Measurements from ENCODE around the gene HEBP2.

HEBP2 gene

GRCh38 chr6:138428944-138429598, 25.0 kb downstream of the HEBP2 start:
- H3K9ac ChIP-seq (ENCODE audit: low read depth, low read length) = no peak overlapping the region
- TF ChIP-seq EZH2 (IDR thresholded peaks at IDR 0.05; ENCODE audit: borderline replicate concordance, low read depth, low read length, severe bottlenecking) (no peak), CTCF (IDR thresholded peaks at IDR 0.05; ENCODE audit: borderline replicate concordance, extremely low read depth, low read length, poor library complexity, severe bottlenecking) (peak; percentile 69)
- H3K27ac ChIP-seq (ENCODE audit: low read length) = no peak overlapping the region
- no peak overlapping the region for H2AFZ ChIP-seq (ENCODE audit: low read depth, low read length)
- peak; percentile 54; the same call in 1 of the 3 replicates for ATAC-seq (ENCODE audit: insufficient read depth, low read depth)
- no peak overlapping the region for H3K4me2 ChIP-seq (ENCODE audit: insufficient read depth, low read length)
- H3K9me3 ChIP-seq (ENCODE audit: insufficient read depth, low read length, severe bottlenecking) = no peaks in the 10 kb centered on the region
- DNase-seq = no peak
- H3K36me3 ChIP-seq (ENCODE audit: insufficient read depth, low read length) = no peaks in the 10 kb centered on the region
- no peaks in the 10 kb centered on the region for H4K20me1 ChIP-seq (ENCODE audit: insufficient read depth, low read length)
- H3K4me3 ChIP-seq (ENCODE audit: low read depth in 1 of 2, low read length in 2 of 2) = no peak overlapping the region
- H3K79me2 ChIP-seq (ENCODE audit: insufficient read depth, low read length) = no peaks in the 10 kb centered on the region
- no peaks in the 10 kb centered on the region for H3K27me3 ChIP-seq (ENCODE audit: insufficient read depth, low read length, poor library complexity)
- no peaks in the 10 kb centered on the region for H3K4me1 ChIP-seq (ENCODE audit: insufficient read depth, low read length)

GRCh38 chr6:138429761-138430160, 25.7 kb downstream of the HEBP2 start:
- no peaks in the 10 kb centered on the region for H3K36me3 ChIP-seq (ENCODE audit: insufficient read depth, low read length)
- H3K27me3 ChIP-seq (ENCODE audit: insufficient read depth, low read length, poor library complexity) = peaks cover 2% of the 10 kb centered on the region
- H2AFZ ChIP-seq (ENCODE audit: low read depth, low read length) = no peak overlapping the region
- DNase-seq = no peak
- no peaks in the 10 kb centered on the region for H4K20me1 ChIP-seq (ENCODE audit: insufficient read depth, low read length)
- H3K79me2 ChIP-seq (ENCODE audit: insufficient read depth, low read length) = no peaks in the 10 kb centered on the region
- no peaks in the 10 kb centered on the region for H3K4me1 ChIP-seq (ENCODE audit: insufficient read depth, low read length)
- TF ChIP-seq EZH2 (IDR thresholded peaks at IDR 0.05; ENCODE audit: borderline replicate concordance, low read depth, low read length, severe bottlenecking) (no peak), CTCF (IDR thresholded peaks at IDR 0.05; ENCODE audit: borderline replicate concordance, extremely low read depth, low read length, poor library complexity, severe bottlenecking) (no peak)
- no peak overlapping the region for H3K4me3 ChIP-seq (ENCODE audit: low read depth in 1 of 2, low read length in 2 of 2)
- no peak overlapping the region for H3K4me2 ChIP-seq (ENCODE audit: insufficient read depth, low read length)
- H3K27ac ChIP-seq (ENCODE audit: low read length) = no peak overlapping the region
- H3K9ac ChIP-seq (ENCODE audit: low read depth, low read length) = no peak overlapping the region
- no peak for ATAC-seq (ENCODE audit: insufficient read depth, low read depth)
- H3K9me3 ChIP-seq (ENCODE audit: insufficient read depth, low read length, severe bottlenecking) = no peaks in the 10 kb centered on the region

- Histone ChIP-seq H3K79me2 (ENCODE audit: insufficient read depth, low read length) (no peaks in the 10 kb centered on the region), H3K4me2 (ENCODE audit: insufficient read depth, low read length) (no peak overlapping the region), H3K9me3 (ENCODE audit: insufficient read depth, low read length, severe bottlenecking) (no peaks in the 10 kb centered on the region), H3K36me3 (ENCODE audit: insufficient read depth, low read length) (no peaks in the 10 kb centered on the region), H3K9ac (ENCODE audit: low read depth, low read length) (no peak overlapping the region), H3K27ac (ENCODE audit: low read length) (no peak overlapping the region), H4K20me1 (ENCODE audit: insufficient read depth, low read length) (no peaks in the 10 kb centered on the region), H3K27me3 (ENCODE audit: insufficient read depth, low read length, poor library complexity) (peaks cover 4% of the 10 kb centered on the region), H3K4me3 (ENCODE audit: low read depth in 1 of 2, low read length in 2 of 2) (no peak overlapping the region), H3K4me1 (ENCODE audit: insufficient read depth, low read length) (no peaks in the 10 kb centered on the region), H2AFZ (ENCODE audit: low read depth, low read length) (no peak overlapping the region)
- TF ChIP-seq EZH2 (IDR thresholded peaks at IDR 0.05; ENCODE audit: borderline replicate concordance, low read depth, low read length, severe bottlenecking) = no peak
- TF ChIP-seq CTCF (IDR thresholded peaks at IDR 0.05; ENCODE audit: borderline replicate concordance, extremely low read depth, low read length, poor library complexity, severe bottlenecking) = no peak
- ATAC-seq (ENCODE audit: insufficient read depth, low read depth) (no peak), DNase-seq (no peak)
These were observed 26.5 kb downstream of the HEBP2 start for GRCh38 chr6:138430361-138431145.

Data from DND-41 (cell line).